ENCODE results near the gene UNC79. TPM values are rescaled to one million over a fixed set of nuclear protein-coding genes. Genes with fewer than 3 reads are reported as not detected.

UNC79 gene
- total RNA-seq, 1 donor from 2014 or later = 0.10 TPM

DNA sequence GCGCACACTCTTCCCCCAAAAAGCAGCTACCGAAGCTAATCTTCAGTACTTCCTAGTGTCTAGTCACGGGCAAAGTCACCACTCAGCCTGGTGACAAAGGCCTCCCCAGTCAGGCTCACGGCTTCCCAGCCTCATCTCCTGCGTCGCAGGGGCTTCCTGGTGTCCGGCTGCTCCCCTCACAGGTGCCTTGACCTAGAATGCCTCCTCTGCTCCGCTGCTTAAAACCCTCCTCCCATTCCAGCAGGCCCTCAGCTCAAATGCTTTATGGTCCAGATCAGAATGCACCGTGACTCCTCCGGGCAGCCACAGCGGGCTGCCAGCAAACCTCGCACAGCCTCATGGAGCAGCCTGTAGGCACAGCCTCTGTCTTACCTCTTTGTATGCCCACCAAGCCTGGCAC, 304.5 kb downstream of the UNC79 start:
- Mint-ChIP-seq H3K36me3 (ENCODE audit: low read depth) (no peaks in the 10 kb centered on the region), H3K9me3 (ENCODE audit: low read depth) (no peaks in the 10 kb centered on the region), H3K4me1 (ENCODE audit: low read depth) (no peaks in the 10 kb centered on the region), H3K27ac (ENCODE audit: unreplicated experiment) (no peak overlapping the region), H3K27me3 (ENCODE audit: low read depth) (peaks cover 23% of the 10 kb centered on the region), H3K4me3 (ENCODE audit: unreplicated experiment) (no peak overlapping the region)
- DNase-seq (ENCODE audit: low spot score) = no peak
- TF ChIP-seq, protein P1, sequence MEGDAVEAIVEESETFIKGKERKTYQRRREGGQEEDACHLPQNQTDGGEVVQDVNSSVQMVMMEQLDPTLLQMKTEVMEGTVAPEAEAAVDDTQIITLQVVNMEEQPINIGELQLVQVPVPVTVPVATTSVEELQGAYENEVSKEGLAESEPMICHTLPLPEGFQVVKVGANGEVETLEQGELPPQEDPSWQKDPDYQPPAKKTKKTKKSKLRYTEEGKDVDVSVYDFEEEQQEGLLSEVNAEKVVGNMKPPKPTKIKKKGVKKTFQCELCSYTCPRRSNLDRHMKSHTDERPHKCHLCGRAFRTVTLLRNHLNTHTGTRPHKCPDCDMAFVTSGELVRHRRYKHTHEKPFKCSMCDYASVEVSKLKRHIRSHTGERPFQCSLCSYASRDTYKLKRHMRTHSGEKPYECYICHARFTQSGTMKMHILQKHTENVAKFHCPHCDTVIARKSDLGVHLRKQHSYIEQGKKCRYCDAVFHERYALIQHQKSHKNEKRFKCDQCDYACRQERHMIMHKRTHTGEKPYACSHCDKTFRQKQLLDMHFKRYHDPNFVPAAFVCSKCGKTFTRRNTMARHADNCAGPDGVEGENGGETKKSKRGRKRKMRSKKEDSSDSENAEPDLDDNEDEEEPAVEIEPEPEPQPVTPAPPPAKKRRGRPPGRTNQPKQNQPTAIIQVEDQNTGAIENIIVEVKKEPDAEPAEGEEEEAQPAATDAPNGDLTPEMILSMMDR (IDR thresholded peaks at IDR 0.05) = no peak

DNA sequence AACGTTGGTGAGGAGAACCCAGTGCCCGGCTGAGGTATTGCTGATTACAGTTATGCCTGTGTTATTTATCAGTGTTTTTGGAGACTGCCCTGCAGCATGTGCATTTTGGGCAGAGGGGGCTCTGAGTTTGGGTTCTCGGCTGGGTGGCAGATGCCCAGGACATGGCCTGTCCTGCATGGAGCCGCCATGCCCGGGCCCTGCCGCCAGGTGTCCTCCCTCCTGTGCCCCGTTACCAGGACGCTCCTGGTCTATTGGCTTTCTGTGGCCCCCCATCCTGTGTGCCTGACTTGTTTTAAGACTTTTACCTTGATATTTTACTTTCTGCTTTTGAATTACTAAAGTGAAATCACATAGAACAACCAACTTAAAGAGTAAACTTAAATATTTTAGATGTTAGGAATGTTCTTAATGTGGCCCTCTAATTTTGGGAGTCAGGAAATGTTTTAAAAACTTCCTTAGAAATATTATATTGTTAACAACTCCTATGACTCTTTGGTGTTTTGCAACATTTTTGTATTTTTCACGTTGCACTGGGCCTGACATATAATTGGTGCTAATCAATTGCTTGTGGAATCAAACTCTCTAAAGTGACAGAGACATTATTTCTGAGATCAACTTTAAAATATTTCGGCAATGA, 305.8 kb downstream of the UNC79 start:
- Mint-ChIP-seq H3K27me3 (ENCODE audit: low read depth) (peaks cover 25% of the 10 kb centered on the region), H3K4me3 (ENCODE audit: unreplicated experiment) (no peak overlapping the region), H3K9me3 (ENCODE audit: low read depth) (no peaks in the 10 kb centered on the region), H3K4me1 (ENCODE audit: low read depth) (no peaks in the 10 kb centered on the region), H3K36me3 (ENCODE audit: low read depth) (no peaks in the 10 kb centered on the region), H3K27ac (ENCODE audit: unreplicated experiment) (no peak overlapping the region)
- TF ChIP-seq, protein P1 (IDR thresholded peaks at IDR 0.05) = peak; percentile 49
- no peak for DNase-seq (ENCODE audit: low spot score)

DNA sequence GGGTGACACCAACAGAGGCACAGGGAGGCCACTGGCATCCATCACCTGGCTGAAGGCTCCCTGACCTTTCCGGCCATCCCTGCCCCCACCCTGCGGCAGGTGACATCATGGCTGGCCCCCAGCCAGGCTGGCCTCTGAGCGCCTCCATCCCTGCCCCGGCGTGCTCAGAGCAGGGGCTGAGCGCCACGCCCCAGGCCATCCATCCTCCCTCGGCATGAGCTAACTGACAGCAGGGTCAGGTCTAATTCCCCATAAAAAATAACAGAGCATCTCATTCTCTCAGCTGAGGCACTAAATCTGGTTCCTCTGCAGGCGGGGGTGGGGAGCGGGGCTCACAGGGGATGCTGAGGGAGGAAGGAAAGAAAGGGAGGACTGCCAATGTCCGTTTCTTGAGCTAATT, 306.9 kb downstream of the UNC79 start:
- no peak overlapping the region for H3K4me3 Mint-ChIP-seq (ENCODE audit: unreplicated experiment)
- no peaks in the 10 kb centered on the region for H3K9me3 Mint-ChIP-seq (ENCODE audit: low read depth)
- H3K4me1 Mint-ChIP-seq (ENCODE audit: low read depth) = no peaks in the 10 kb centered on the region
- H3K27ac Mint-ChIP-seq (ENCODE audit: unreplicated experiment) = no peak overlapping the region
- no peaks in the 10 kb centered on the region for H3K36me3 Mint-ChIP-seq (ENCODE audit: low read depth)
- TF ChIP-seq, protein P1 (IDR thresholded peaks at IDR 0.05) = no peak
- DNase-seq (ENCODE audit: low spot score) = no peak
- peaks cover 24% of the 10 kb centered on the region for H3K27me3 Mint-ChIP-seq (ENCODE audit: low read depth)

DNA sequence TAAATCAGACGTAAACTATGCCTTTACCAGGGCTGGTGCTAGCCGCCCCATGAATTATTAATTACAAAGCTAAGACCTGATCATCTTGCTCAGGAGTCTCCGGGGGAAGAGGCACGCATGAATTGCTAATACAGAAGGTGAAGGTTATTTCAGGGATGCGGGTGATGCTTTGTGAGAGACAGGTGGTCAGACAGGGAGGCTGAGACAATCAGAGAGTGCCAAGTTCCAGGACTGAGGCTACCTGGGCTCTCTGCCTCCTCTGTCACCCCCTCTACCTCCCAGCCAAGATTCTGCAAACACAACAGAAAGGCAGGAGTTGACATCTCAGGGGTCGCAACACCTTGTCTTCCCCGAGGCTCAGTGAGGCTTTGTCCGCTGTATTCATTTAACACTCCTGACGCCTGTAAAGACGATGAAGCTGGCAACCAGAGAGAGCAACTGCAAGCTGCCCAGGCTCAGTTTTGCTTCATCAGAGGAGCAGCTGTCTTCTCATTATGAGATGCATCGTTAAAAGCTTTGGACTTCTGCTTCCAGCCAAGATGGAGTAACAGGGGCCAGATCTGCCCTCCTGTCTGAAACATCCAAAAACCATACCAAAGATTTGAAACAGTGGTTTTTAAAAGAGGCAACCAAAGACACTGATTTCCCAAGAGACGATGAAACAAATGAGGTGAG, 311.0 kb downstream of the UNC79 start:
- H3K9me3 Mint-ChIP-seq (ENCODE audit: low read depth) = no peaks in the 10 kb centered on the region
- no peaks in the 10 kb centered on the region for H3K4me1 Mint-ChIP-seq (ENCODE audit: low read depth)
- no peak overlapping the region for H3K27ac Mint-ChIP-seq (ENCODE audit: unreplicated experiment)
- no peak overlapping the region for H3K4me3 Mint-ChIP-seq (ENCODE audit: unreplicated experiment)
- no peaks in the 10 kb centered on the region for H3K36me3 Mint-ChIP-seq (ENCODE audit: low read depth)
- DNase-seq (ENCODE audit: low spot score) = no peak
- peaks cover 18% of the 10 kb centered on the region for H3K27me3 Mint-ChIP-seq (ENCODE audit: low read depth)
- TF ChIP-seq, protein P1 (IDR thresholded peaks at IDR 0.05) = no peak

DNA sequence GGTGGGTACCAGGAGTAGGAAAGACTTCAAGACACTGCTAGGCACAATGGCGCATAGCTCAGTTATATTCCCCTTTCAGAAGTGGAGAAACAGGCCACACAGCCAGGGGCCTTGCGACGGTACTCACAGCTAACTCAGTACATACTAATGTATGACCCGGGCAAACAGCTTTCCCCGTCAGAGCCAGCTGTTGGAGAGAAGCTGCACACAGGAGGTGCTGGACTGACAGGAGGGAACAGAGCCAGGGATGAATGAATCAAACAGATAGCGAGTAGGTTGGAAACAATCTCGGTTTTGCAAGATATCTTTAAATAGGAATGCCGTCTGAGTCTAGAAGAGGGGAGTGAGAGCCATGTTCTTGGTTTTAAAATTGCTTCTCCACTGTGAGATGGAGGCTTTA, 312.0 kb downstream of the UNC79 start:
- no peaks in the 10 kb centered on the region for H3K9me3 Mint-ChIP-seq (ENCODE audit: low read depth)
- peaks cover 22% of the 10 kb centered on the region for H3K27me3 Mint-ChIP-seq (ENCODE audit: low read depth)
- H3K4me1 Mint-ChIP-seq (ENCODE audit: low read depth) = no peaks in the 10 kb centered on the region
- DNase-seq (ENCODE audit: low spot score) = no peak
- no peak overlapping the region for H3K27ac Mint-ChIP-seq (ENCODE audit: unreplicated experiment)
- no peak overlapping the region for H3K4me3 Mint-ChIP-seq (ENCODE audit: unreplicated experiment)
- TF ChIP-seq, protein P1 (IDR thresholded peaks at IDR 0.05) = no peak
- no peaks in the 10 kb centered on the region for H3K36me3 Mint-ChIP-seq (ENCODE audit: low read depth)

All from chondrocyte (in vitro differentiated cells).